Thoracic aorta (tissue), 2 donors: ENCODE measurements around the gene TMEM253. TPM values are rescaled to one million over a fixed set of nuclear protein-coding genes. Genes with fewer than 3 reads are reported as not detected.

Source experiments
- ATAC-seq: fragments of 150-250 bp; one replicate; pipeline ENCODE4 v1.8.0; 2017; ENCODE audit warnings: low read depth; ENCODE audit not compliant: insufficient number of reproducible peaks, low FRiP score
- DNase-seq: peaks from one replicate; pipeline ENCODE4 v3.0.0-alpha.2; 2020; ENCODE audit warnings: low spot score
- H3K27ac ChIP-seq, 2 donors: fragments of 200-600 bp; sonication (generic); 1 replicate in 1 of 2; 2 replicates in 1 of 2; pipeline ENCODE4 v1.5.1; 2016; ENCODE audit warnings: mild to moderate bottlenecking in 2 of 2, moderate library complexity in 2 of 2
- H3K27me3 ChIP-seq: fragments of 200-600 bp; sonication (generic); replicated peaks from 2 replicates; pipeline ENCODE4 v1.6.0; 2016; ENCODE audit warnings: mild to moderate bottlenecking; ENCODE audit not compliant: insufficient read depth
- H3K36me3 ChIP-seq: fragments of 200-600 bp; sonication (generic); one replicate; pipeline ENCODE4 v1.5.1; 2016
- H3K4me1 ChIP-seq, 2 donors: fragments of 200-600 bp; sonication (generic); 1 replicate in 1 of 2; 2 replicates in 1 of 2; pipeline versions ENCODE4 v1.5.1 to v1.6.0; 2016; ENCODE audit warnings: low read depth in 2 of 2, mild to moderate bottlenecking in 1 of 2; ENCODE audit not compliant: control insufficient read depth in 1 of 2
- H3K4me3 ChIP-seq: fragments of 200-600 bp; sonication (generic); 2 replicates; pipeline ENCODE4 v1.5.1; 2016; ENCODE audit warnings: mild to moderate bottlenecking
- H3K9me3 ChIP-seq: fragments of 200-600 bp; sonication (generic); 2 replicates; pipeline ENCODE4 v1.5.1; 2016
- CTCF ChIP-seq: fragments of 200-600 bp; sonication (generic); IDR thresholded peaks from one replicate; pipeline ENCODE4 v1.5.1; 2019; ENCODE audit warnings: antibody characterized with exemption
- total RNA-seq, 2 donors: library from RNA; depleted of rRNA; stranded (reverse); fragments of >200 nt; gene quantifications; one replicate each; pipeline versions ENCODE4 v1.1.0 to v1.2.3, GENCODE V29; 2016

TMEM253 gene
- total RNA-seq, 2 donors from 2014 or later: not detected

- no peaks in the 10 kb centered on the region for H3K36me3 ChIP-seq
- TF ChIP-seq CTCF: no peak
These were observed 1.8 kb upstream of the TMEM253 start for GRCh38 chr14:21098892-21099595.

GRCh38 chr14:21099596-21099985, 1.3 kb upstream of the TMEM253 start:
- H3K27ac ChIP-seq: peak overlapping the region; percentile 80 to 81
- no peaks in the 10 kb centered on the region for H3K36me3 ChIP-seq
- DNase-seq: no peak
- TF ChIP-seq CTCF: no peak
- H3K4me3 ChIP-seq: peak overlapping the region; percentile 84
- no peaks in the 10 kb centered on the region for H3K9me3 ChIP-seq
- ATAC-seq: no peak
- H3K27me3 ChIP-seq: no peaks in the 10 kb centered on the region
- peaks cover 5 to 31% of the 10 kb centered on the region in 2 donors for H3K4me1 ChIP-seq

More at GRCh38 chr14:21098892-21099595, 1.8 kb upstream of the TMEM253 start:
- Histone ChIP-seq H3K4me3 (peak overlapping the region; percentile 84), H3K27me3 (no peaks in the 10 kb centered on the region), H3K27ac (peak overlapping the region; percentile 80 to 81), H3K4me1 (peaks cover 5 to 30% of the 10 kb centered on the region in 2 donors), H3K9me3 (no peaks in the 10 kb centered on the region)
- DNase-seq (no peak), ATAC-seq (no peak)

- Histone ChIP-seq H3K9me3 (no peaks in the 10 kb centered on the region), H3K4me1 (peaks cover 5 to 51% of the 10 kb centered on the region in 2 donors), H3K36me3 (no peaks in the 10 kb centered on the region), H3K27ac (no peak overlapping the region), H3K27me3 (no peaks in the 10 kb centered on the region), H3K4me3 (no peak overlapping the region)
- no peak for TF ChIP-seq CTCF
- DNase-seq (no peak), ATAC-seq (no peak)
These were observed 1.0 kb downstream of the TMEM253 start for GRCh38 chr14:21101802-21102413.

- Histone ChIP-seq H3K4me3 (peak overlapping the region; percentile 84), H3K27ac (peak overlapping the region; percentile 91 to 99), H3K9me3 (no peaks in the 10 kb centered on the region), H3K27me3 (no peaks in the 10 kb centered on the region), H3K36me3 (no peaks in the 10 kb centered on the region), H3K4me1 (peaks cover 5 to 48% of the 10 kb centered on the region in 2 donors)
- no peak for TF ChIP-seq CTCF
- DNase-seq: no peak
- no peak for ATAC-seq
These were observed 1.9 kb downstream of the TMEM253 start for GRCh38 chr14:21102521-21103410.

- Histone ChIP-seq H3K4me3 (peak overlapping the region; percentile 84), H3K9me3 (no peaks in the 10 kb centered on the region), H3K27me3 (no peaks in the 10 kb centered on the region), H3K4me1 (peaks cover 5 to 48% of the 10 kb centered on the region in 2 donors), H3K36me3 (no peaks in the 10 kb centered on the region), H3K27ac (peak overlapping the region; percentile 91 to 99)
- ATAC-seq (no peak), DNase-seq (peak; percentile 93)
- TF ChIP-seq CTCF: no peak
These were observed 2.5 kb downstream of the TMEM253 start for GRCh38 chr14:21103411-21103709.
